K562 (cell line): ENCODE data around the gene GHRL. TPM values are rescaled to one million over a fixed set of nuclear protein-coding genes. Genes with fewer than 3 reads are reported as not detected.

Source experiments
- ATAC-seq: fragments of 200-7000 bp; cut with Tn5 transposase; 3 replicates; pipeline ENCODE4 v1.9.1; 2020; ENCODE audit warnings: moderate library complexity
- BruUV-seq: library from RNA; stranded (reverse); fragments of 400-500 nt; replicated peaks from 2 replicates; lab custom pipeline; 2021; lab: Mats Ljungman, UMichigan
- CTCF ChIA-PET: fragments of 300-600 bp; formaldehyde crosslinking; extraction: SDS; loops from one replicate; lab custom pipeline; 2021; ENCODE audit warnings: low intra/inter-chr PET ratio; lab: Yijun Ruan, JAX
- POLR2A ChIA-PET: fragments of 300-600, 350-650 bp; sonication (Branson Sonifier 250); formaldehyde crosslinking; extraction: SDS; loops from one replicate; lab custom pipeline; 2021; ENCODE audit warnings: antibody characterized with exemption, inconsistent platforms; lab: Yijun Ruan, JAX
- DNase-seq, 4 experiments: peaks; one replicate each; pipeline versions ENCODE4 v3.0.0 to v3.0.0-alpha.2; 2011 to 2018; ENCODE audit warnings: low spot score in 3 of 4, mixed read lengths in 3 of 4; ENCODE audit errors: extremely low read depth in 1 of 4
- FAIRE-seq: peaks from 2 replicates; lab custom pipeline; 2011; peaks lifted over from hg19 to GRCh38; lab: Jason Lieb, UNC
- H2AFZ ChIP-seq: 2 replicates; pipeline ENCODE4 v1.6.0; 2011; ENCODE audit warnings: low read depth, low read length, control low read depth, inconsistent platforms
- H3K27ac ChIP-seq: fragments of 200-600 bp; 3 replicates; pipeline ENCODE4 v1.8.0; 2011; ENCODE audit warnings: low read depth, mild to moderate bottlenecking, control low read depth, inconsistent platforms, low read length, moderate library complexity, mixed read lengths; ENCODE audit errors: extremely low read depth
- H3K27me3 ChIP-seq, 2 experiments: fragments of 300-600 bp in 1 of 2; 2 replicates in 1 of 2; 3 replicates in 1 of 2; pipeline versions ENCODE4 v1.6.0 to v1.8.0; 2011; ENCODE audit warnings: inconsistent platforms in 2 of 2, low read length in 2 of 2, mild to moderate bottlenecking in 1 of 2, mixed read lengths in 1 of 2, moderate library complexity in 1 of 2; ENCODE audit not compliant: control insufficient read depth in 2 of 2, insufficient read depth in 2 of 2
- H3K36me3 ChIP-seq: fragments of 300-600 bp; 3 replicates; pipeline ENCODE4 v1.8.0; 2011; ENCODE audit warnings: mild to moderate bottlenecking, low read length, inconsistent platforms; ENCODE audit not compliant: control insufficient read depth, insufficient read depth
- H3K4me1 ChIP-seq, 2 experiments: fragments of 200-600 bp in 1 of 2; replicated peaks in 1 of 2; 2 replicates in 1 of 2; 3 replicates in 1 of 2; pipeline versions ENCODE4 v1.5.1 to v1.8.0; 2011; ENCODE audit warnings: inconsistent platforms in 2 of 2, low read length in 2 of 2, mild to moderate bottlenecking in 1 of 2, mixed read lengths in 1 of 2, moderate library complexity in 1 of 2; ENCODE audit not compliant: control insufficient read depth in 2 of 2, insufficient read depth in 2 of 2
- H3K4me2 ChIP-seq: 2 replicates; pipeline ENCODE4 v1.6.1; 2011; ENCODE audit warnings: low read length, control low read depth, inconsistent platforms, mixed read lengths; ENCODE audit not compliant: insufficient read depth
- H3K4me3 ChIP-seq: fragments of 200-600 bp; sonication (generic), shearing (Covaris generic); 2 replicates; pipeline ENCODE4 v1.5.1; 2016; ENCODE audit warnings: control low read depth, inconsistent platforms
- H3K79me2 ChIP-seq: fragments of 200-600 bp; 3 replicates; pipeline ENCODE4 v1.8.0; 2011; ENCODE audit warnings: low read length, inconsistent platforms; ENCODE audit not compliant: control insufficient read depth, insufficient read depth
- H3K9ac ChIP-seq, 2 experiments: 2 replicates each; pipeline versions ENCODE4 v1.6.0 to v1.6.1; 2011; ENCODE audit warnings: low read depth in 2 of 2, low read length in 2 of 2, control low read depth in 1 of 2, inconsistent platforms in 1 of 2, mild to moderate bottlenecking in 1 of 2, mixed read lengths in 1 of 2; ENCODE audit not compliant: insufficient read depth in 1 of 2
- H3K9me1 ChIP-seq: one replicate; pipeline ENCODE4 v1.6.0; 2011; ENCODE audit warnings: inconsistent platforms, mild to moderate bottlenecking, low read length, moderate library complexity; ENCODE audit not compliant: control insufficient read depth, insufficient read depth
- H3K9me3 ChIP-seq: replicated peaks from 2 replicates; pipeline ENCODE4 v1.5.1; 2011; ENCODE audit warnings: low read depth, low read length, inconsistent platforms; ENCODE audit not compliant: control insufficient read depth, insufficient read depth
- H4K20me1 ChIP-seq: replicated peaks from 2 replicates; pipeline ENCODE4 v1.6.1; 2011; ENCODE audit warnings: low read length, inconsistent platforms, mixed read lengths; ENCODE audit not compliant: control insufficient read depth, insufficient read depth
- MAFF ChIP-seq: IDR thresholded peaks from 2 replicates; pipeline ENCODE4 v1.6.1; 2012; ENCODE audit warnings: low read length, improper control_type of control experiment
- MAFK ChIP-seq: IDR thresholded peaks from 2 replicates; pipeline ENCODE4 v1.6.1; 2011; ENCODE audit warnings: low read length, improper control_type of control experiment
- NFE2 ChIP-seq: IDR thresholded peaks from 2 replicates; pipeline ENCODE4 v1.6.1; 2014; ENCODE audit warnings: antibody characterized with exemption, low read depth
- ZBTB49 ChIP-seq: sonication (generic); formaldehyde crosslinking; IDR thresholded peaks from 2 replicates; pipeline ENCODE4 v1.8.0; 2022; ENCODE audit warnings: missing genetic modification reagents, mild to moderate bottlenecking, borderline replicate concordance
- WGBS: fragments of 100-300 bp; shearing (Covaris generic); methylation state at CpG from one replicate; pipeline ENCODE4 v1.1.6; 2016; ENCODE audit warnings: low coverage, mixed read lengths; ENCODE audit not compliant: insufficient coverage; ENCODE audit errors: missing lambda C conversion rate; 5-methylcytosine and 5-hydroxymethylcytosine counted together
- in situ Hi-C: fragments of 300-500 bp; cut with MboI; formaldehyde crosslinking; loops from 4 replicates; pipeline ENCODE4 v1.15.0; 2018; ENCODE audit warnings: inconsistent platforms, mixed read lengths
- intact Hi-C: fragments of 100-400 bp; cut with micrococcal nuclease; formaldehyde crosslinking; loops from 2 replicates; pipeline ENCODE4 v1.14.2; 2022
- polyA plus RNA-seq, 8 experiments: library from polyadenylated mRNA; depleted of rRNA in 4 of 8; stranded (reverse) in 5 of 8; unstranded in 3 of 8; fragments of >200 nt; fragmentation: Nextera tagmentation in 2 of 8; fragmentation: Illumina TruSeq in 1 of 8; extraction: Ambion mirVana in 2 of 8; extraction: Trizol in 1 of 8; gene quantifications; 2 replicates each; pipeline versions ENCODE4 v1.2.1 to v1.2.3, GENCODE V29; 2011 to 2014; ENCODE audit warnings: inconsistent platforms in 1 of 8, missing spikeins in 1 of 8
- total RNA-seq, 7 experiments: library from RNA; depleted of rRNA in 6 of 7; stranded (reverse); fragments of >200 nt in 6 of 7; fragmentation: Illumina TruSeq in 2 of 7; extraction: Trizol in 2 of 7; gene quantifications; 2 replicates each; pipeline versions ENCODE4 v1.2.1 to v1.2.3, GENCODE V29; 2011 to 2021; ENCODE audit warnings: low replicate concordance in 1 of 7

GHRL gene
- total and polyA plus RNA-seq, 9 of the 15 experiments (the other 6 are each of a cell fraction or from before 2014, with no cell fraction given): 0.08 to 0.29 (median 0.15) TPM; not detected in 5

- Histone ChIP-seq H2AFZ (no peak overlapping the region), H3K27ac (peak overlapping the region; percentile 21; the same call in 2 of the 3 replicates), H3K36me3 (peaks cover 94% of the 10 kb centered on the region), H3K27me3 (no peaks in the 10 kb centered on the region), H3K4me3 (no peak overlapping the region), H3K9me3 (no peaks in the 10 kb centered on the region), H3K79me2 (no peaks in the 10 kb centered on the region), H3K9me1 (peaks cover 4% of the 10 kb centered on the region), H3K4me1 (no peaks in the 10 kb centered on the region; a peak in 1 of 5 replicates), H3K9ac (peak overlapping the region in 1 of 2 experiments; percentile 53; a peak in 1 of 4 replicates), H3K4me2 (no peak overlapping the region), H4K20me1 (no peaks in the 10 kb centered on the region; the same call in none of the 2 replicates)
- CTCF ChIA-PET: no interaction called here
- ATAC-seq: no peak; the same call in 2 of the 3 replicates
- intact Hi-C loops (no loop called here), in situ Hi-C loops (loop anchor here (25.0 kb wide), 1 partner anchor 793 kb away; no protein-coding TSS in a partner anchor)
- no peak for FAIRE-seq
- 95% methylated on average over 4 of the region's 4 CpGs for WGBS
- POLR2A ChIA-PET: interaction anchor here (0.6 to 6.9 kb wide), 10 partner anchors 7 to 177 kb away, joined by 3 to 49 read pairs (median 3); partner anchors contain the start of genes GHRL, SEC13 and TATDN2
- DNase-seq: no peak
- TF ChIP-seq MAFK: peak; percentile 36
- TF ChIP-seq NFE2: peak; percentile 48
- no peak for TF ChIP-seq ZBTB49 (CRISPR knock-in tag)
- TF ChIP-seq MAFF: peak; percentile 26; the same call in 1 of the 2 replicates
- no TSS peak for BruUV-seq
These were observed 12.7 kb upstream of the GHRL start for GRCh38 chr3:10305331-10305902.
